NCI-H774 (cell line): ENCODE measurements around the gene TRDMT1.

ENCODE experiments used
- DNase-seq: peaks from one replicate; lab custom pipeline; 2025; lab: John Stamatoyannopoulos, UW

The TRDMT1 gene

DNA sequence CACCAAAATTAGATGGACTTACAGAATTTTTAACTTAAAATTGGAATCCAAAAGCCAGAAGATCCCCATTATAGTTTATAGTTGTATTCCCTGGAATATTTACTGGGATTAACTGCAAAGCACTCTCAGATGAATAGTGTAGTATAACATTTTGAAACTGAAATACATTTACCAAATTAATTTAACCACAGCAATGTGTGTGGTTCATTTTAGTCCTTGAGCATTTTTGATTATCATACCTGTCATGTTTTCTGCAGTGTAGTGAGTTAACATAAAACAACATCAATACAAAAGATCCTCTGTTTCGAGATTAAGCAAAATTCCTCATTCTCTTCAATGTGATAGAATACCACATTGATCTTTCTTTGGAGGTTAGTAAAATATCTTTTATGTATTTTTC, 30.3 kb upstream of the TRDMT1 start:
- no peak for DNase-seq

- peak; percentile 47 for DNase-seq
Measured at GRCh38 chr10:17229967-17230682, 28.7 kb upstream of the TRDMT1 start.

- DNase-seq, result no peak
Measured at GRCh38 chr10:17229717-17229966, 28.2 kb upstream of the TRDMT1 start.

GRCh38 chr10:17229016-17229716, 27.7 kb upstream of the TRDMT1 start:
- DNase-seq, result no peak

DNA sequence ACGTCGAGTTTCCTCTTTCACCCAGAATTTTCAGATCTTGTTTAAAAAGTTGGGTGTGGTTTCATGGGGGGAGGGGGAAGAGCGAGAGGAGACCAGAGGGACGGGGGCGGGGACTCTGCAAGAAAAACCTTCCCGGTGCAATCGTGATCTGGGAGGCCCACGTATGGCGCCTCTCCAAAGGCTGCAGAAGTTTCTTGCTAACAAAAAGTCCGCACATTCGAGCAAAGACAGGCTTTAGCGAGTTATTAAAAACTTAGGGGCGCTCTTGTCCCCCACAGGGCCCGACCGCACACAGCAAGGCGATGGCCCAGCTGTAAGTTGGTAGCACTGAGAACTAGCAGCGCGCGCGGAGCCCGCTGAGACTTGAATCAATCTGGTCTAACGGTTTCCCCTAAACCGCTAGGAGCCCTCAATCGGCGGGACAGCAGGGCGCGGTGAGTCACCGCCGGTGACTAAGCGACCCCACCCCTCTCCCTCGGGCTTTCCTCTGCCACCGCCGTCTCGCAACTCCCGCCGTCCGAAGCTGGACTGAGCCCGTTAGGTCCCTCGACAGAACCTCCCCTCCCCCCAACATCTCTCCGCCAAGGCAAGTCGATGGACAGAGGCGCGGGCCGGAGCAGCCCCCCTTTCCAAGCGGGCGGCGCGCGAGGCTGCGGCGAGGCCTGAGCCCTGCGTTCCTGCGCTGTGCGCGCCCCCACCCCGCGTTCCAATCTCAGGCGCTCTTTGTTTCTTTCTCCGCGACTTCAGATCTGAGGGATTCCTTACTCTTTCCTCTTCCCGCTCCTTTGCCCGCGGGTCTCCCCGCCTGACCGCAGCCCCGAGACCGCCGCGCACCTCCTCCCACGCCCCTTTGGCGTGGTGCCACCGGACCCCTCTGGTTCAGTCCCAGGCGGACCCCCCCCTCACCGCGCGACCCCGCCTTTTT, 26.9 kb upstream of the TRDMT1 start, which contains the start of gene VIM:
VIM (plus strand) TSS at position 151 of the 925 bp plus-strand sequence. CDS start 1,182 bp downstream, outside the sequence.
- no peak for DNase-seq

GRCh38 chr10:17227367-17228090, 26.1 kb upstream of the TRDMT1 start:
- no peak for DNase-seq

GRCh38 chr10:17226891-17227303, 25.4 kb upstream of the TRDMT1 start:
- no peak for DNase-seq

DNA sequence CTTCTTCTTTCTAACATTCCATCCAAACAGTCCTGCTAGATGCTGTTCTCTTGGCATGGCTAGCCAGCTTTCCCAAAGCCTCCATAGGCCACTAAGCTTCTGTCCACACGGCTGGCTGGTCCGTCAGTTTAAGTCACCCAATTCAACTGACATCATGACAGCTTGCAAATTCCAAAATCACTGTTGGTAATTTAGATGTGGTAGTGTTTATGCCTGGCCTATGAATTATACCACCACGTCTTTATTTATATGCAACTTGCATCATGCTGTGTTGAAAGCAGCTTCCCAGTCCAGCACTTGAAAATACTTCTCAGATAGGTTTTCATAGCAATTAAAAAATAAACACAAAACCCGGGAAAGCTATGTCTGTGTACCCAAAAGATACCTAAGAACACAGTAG, 24.3 kb upstream of the TRDMT1 start:
- DNase-seq, result no peak

GRCh38 chr10:17222329-17222728, 20.9 kb upstream of the TRDMT1 start:
- no peak for DNase-seq

DNA sequence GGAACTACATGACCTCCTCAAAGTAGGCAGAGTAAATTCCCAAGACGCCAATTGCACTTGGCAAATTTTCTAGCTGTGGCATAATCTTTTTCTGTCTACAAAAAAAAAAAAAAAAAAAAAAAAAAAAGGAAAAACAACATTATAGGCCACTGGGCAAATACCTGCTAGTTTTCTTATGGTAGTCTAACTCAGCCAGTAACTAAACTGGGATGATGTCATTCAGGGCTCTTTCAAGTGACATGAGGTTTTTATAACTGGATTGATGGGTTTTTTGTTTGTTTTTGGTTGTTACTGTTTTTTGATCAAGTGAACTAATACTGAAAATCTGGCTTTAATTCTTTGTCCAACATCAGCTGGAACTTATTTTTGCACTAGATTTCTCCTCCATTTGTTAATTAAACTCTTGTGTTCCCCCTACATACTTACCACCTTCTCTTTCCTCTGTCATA, 19.2 kb upstream of the TRDMT1 start:
- DNase-seq, result no peak

- no peak for DNase-seq
Measured at GRCh38 chr10:17219024-17219423, 17.6 kb upstream of the TRDMT1 start.

GRCh38 chr10:17217631-17218232, 16.3 kb upstream of the TRDMT1 start:
- DNase-seq, result no peak

- no peak for DNase-seq
Measured at GRCh38 chr10:17216901-17217395, 15.5 kb upstream of the TRDMT1 start.

- no peak for DNase-seq
Measured at GRCh38 chr10:17216217-17216900, 14.9 kb upstream of the TRDMT1 start.

DNA sequence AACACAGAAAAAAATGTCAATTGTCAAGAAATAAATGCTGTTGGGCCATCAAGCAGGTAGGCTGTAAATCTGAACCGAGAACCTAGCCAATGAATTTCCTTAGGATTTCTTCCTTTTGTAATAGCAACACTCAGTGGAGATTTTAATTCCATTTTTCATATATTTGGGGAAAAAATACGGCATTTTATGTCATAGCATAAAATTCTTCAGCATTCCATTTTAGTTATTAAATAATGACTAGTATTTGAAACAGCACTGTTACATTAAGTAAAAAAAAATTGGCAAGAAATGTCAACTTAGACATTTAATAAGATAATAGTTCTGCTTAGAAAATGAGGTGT, 14.3 kb upstream of the TRDMT1 start:
- no peak for DNase-seq

- no peak for DNase-seq
Measured at GRCh38 chr10:17214971-17215781, 13.7 kb upstream of the TRDMT1 start.

DNA sequence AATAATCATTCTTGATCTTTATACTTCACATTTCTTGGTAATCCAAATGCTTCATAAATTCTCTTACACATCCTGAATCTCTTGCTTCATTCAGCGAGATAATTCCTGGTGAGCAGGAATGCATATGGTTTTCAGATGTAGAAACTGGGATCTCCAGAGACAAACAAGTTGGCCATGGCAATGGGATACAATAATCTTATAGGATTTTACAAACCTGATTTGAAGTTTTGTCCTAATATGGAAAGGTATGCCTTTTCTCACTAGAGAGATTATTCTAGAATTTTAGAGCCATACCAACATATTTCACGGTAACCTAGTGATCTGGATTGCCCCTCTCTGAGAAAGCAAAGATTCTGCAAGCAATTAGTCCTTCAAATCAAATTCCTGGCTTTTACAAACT, 13.1 kb upstream of the TRDMT1 start:
- DNase-seq, result no peak

- no peak for DNase-seq
Measured at GRCh38 chr10:17213646-17214349, 12.3 kb upstream of the TRDMT1 start.

DNA sequence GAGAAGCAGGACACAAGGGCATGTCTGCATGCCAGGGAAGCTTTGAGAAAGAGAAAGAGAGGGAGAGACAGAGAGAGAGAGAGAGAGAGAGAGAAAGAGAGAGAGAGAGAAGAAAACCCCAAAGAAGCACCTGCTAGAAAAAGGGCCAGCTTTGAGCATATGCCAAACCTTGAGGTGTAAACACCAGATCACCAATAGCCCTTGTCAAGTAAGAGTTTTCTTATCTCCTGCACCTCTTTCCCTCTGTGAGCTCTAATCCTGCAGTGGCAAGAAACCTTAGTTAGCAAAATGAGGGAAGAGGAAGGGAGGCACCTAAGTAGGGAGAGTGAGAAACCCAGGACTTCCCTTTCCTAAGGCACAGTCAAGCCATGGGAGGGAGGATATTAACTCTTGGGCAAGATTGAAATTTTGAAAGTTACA, 11.3 kb upstream of the TRDMT1 start:
- DNase-seq, result no peak
